Activated T-helper 1 cell treated with anti-CD3 and anti-CD28 coated beads, Interleukin-2, amount 50 U/mL, for 16 hours (primary cell): ENCODE data around the gene GMFB.

Experiments used
- DNase-seq, 2 donors: peaks; one replicate each; pipeline ENCODE4 v3.0.0-alpha.2; 2020; ENCODE audit warnings: low read depth in 1 of 2, low spot score in 1 of 2

Gene GMFB

DNA sequence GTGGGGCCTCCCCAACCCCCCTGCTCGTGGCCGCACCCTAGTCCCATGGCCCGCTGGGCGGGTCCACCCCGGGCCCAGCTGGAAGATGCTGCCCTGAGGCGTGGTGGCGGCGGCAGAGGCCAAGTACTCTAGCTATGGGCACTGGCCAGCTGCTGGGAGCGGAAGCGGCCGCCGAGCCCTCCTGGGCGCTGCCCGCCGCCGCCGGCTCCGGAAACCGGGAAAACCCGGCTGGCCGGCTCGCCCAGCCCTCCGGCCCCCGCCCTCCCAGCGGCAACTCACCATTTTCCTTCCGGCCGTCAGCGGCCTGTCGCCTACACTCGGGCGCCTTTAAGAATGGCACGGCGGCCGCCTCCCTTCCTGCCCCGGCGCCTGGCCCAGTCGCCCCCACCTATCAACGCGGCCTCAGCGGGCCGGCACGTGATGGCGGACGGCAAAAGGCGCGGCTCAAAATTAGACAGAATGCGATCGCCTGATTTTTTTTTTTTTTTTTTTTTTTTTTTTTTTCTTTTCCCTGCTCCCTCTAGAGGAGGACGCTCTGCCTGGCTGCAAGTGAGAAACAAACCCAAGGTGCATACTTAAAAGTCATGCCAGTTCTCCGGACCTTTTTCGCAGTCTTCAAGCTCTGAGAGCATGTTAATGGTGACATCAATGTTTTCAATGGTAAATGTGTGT is at the start of gene GMFB:
TSS of gene GMFB (minus strand) at position 335 of the 672 bp plus-strand sequence. CDS start at position 282, 53 bp downstream.
- DNase-seq = peak; percentile 82

DNA sequence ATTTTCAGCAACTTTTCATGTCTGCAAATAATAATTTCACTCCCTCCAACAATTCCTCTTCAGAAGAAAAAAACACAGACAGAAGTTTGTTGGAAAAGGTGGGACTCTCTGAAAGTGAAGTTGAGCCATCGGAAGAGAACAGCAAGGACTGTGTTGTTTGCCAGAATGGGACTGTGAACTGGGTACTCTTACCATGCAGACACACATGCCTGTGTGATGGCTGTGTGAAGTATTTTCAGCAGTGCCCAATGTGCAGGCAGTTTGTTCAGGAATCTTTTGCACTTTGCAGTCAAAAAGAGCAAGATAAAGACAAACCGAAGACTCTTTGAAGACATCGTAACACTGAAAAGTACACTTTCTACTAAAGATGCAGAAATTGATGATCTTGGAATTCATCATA is 49.3 kb upstream of the GMFB start:
- DNase-seq = no peak

DNA sequence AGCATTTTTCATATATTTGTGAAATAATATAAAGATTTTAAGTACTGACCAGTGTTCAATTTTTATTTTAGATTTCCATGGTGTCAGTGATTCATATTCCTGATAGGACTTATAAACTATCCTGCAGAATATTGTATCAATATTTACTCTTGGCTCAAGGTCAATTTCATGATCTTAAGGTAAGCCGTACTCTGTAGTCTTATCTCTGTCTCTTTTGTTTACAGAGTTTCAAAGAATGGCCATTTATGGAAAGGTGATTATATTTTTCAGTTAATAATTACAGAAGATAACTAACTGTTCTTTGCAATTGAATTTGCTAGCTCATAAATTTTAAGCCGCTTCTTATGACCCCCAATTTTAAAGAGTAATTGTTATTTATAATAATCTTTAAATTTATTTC is 48.9 kb upstream of the GMFB start:
- no peak for DNase-seq

DNA sequence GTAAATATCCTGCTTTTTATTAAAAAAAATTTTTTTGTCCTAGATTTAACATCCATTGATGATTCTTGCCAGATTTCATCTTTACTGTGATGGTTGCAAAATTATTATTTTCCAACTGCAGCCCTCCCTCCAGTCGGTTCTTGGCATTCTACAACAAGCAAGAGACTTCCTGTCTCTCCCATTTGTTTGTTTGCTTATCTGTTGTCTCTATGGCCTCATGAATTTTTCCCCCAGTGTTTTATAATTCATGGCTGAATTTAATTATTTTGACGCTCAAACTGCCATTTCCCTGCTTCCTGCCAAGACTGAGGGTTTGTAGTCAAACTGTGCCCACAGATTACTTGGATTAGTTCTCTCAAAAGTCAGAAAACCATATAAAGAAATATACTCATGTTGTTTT is 46.9 kb upstream of the GMFB start:
- DNase-seq = no peak

DNA sequence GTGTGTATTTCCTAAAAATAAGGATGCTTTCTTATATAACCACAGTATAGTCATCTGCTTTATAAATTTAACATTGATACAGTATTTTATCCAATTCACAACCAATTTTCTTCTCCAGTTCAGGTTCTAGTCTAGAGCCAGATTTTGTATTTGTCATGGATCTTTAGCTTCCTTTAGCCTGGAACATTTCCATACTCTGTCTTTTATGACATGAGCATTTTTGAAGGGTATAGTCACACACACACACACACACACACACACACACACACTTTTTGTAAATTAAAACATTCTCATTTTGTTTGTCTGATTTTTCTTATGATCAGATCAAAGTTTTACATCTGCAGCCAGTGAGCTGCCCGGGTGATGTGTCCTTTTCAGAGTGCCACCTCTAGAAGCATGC is 46.3 kb upstream of the GMFB start:
- no peak for DNase-seq

DNA sequence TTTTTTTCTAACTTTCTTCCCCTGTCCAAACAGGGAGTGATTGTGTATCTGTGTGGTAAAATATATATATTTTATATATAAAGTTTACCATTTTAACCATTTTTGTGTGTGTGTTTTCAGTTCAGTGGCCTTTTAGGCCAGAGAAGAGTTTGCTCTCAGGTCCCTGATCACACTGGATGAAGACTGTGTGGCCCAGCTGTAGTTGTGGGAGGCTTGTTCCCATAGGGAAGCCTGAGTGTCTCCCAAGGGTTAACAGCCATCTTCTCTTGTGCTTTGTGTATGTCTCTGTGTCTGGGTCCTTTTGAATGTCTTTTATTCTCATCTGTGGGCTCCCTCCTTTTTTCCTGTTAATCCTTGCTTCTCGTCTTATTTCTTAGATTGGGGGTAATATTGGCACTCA is 44.3 kb upstream of the GMFB start:
- DNase-seq = no peak

DNA sequence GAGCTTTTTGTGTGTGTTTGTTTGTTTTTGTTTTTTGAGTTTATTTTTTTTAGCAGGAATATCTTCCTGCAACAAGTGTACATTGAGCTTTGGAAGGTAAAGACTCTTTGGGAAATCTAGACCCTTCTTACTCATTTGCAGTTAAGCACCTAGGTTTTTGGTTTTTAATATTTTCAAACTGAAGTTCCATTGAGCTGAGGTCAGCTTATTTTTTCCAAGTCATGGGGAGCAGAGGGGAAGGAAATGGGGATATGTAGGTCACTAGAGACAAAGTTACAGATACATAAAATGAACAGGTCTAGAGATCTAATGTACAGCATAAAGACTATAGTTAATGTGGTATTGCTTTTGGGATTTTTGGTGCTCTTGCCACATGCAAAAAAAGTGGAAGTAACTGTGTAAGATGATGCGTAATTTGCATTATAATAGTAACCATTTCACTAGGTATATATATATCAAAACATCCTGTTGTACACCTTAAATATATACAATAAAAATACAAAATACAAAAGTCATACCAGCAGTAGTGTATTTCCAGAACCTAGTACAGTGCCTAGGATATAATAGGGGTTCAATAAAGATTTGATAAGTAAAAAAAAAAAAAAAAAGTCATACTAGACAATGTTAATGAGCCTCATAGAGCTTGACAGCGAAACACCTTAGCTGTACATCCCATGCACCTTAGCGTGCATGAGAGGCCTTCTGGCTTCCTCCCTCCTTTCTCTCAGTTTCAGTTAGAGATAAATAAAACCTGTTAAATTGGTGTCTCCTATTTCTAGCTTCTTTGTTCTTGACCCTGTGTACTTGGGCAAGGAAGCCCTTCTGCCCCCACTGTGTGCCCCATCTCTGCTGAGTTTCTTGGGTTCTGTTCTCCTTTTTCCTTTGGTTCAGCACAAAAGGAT is 43.6 kb upstream of the GMFB start:
- no peak for DNase-seq

DNA sequence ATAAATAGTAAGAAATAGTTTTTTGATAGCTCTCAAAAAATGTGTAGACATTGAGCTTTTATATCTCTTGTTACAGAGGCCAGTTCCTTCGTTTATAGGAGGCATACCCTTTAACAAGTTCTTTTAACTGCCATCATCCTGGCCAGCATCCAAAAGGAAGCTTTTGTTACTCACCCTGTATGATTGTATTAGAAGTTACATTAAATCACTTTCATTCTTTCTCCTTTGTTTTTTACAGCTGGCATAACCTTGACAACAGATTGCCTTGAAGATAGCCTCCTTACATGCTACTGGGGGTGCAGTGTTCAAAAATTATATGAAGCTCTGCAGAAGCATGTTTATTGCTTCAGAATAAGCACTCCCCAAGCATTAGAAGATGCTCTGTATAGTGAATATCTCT is 41.0 kb upstream of the GMFB start:
- DNase-seq = no peak

DNA sequence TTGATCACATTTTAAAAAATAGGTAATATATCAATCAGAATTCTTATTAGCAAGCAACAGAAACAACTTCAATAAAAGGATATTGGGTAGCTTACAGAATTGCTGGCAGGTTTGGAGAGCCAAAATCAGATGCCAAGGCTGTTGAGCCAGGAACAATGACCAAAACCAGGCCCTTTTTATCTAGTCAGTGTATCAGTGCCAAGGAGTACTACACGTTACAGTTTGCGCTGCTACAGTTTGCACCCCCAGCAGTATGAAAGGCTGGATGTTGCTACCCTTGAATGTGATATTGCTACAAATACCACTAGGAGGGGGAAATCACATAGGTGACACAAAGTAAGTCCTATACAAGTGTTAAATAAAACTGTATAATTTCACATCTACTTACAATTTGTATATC is 40.2 kb upstream of the GMFB start:
- DNase-seq = no peak

DNA sequence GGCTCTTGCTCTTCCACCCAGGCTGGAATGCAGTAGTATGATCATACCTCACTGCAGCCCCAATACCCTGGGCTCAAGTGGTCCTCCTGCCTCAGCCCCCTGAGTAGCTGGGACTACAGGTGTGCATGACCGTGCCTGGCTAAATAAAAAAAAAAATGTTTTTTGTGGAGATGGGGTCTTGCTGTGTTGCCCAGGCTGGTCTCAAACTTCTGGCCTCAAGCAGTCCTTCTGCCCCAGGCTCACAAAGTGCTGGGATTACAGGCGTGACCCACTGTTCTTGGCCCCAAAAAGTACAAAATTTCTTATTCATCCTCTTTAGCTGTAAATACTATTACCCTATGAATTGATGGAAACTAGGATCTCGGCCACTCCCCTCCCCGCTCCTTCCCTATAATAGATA is 35.6 kb upstream of the GMFB start:
- no peak for DNase-seq

DNA sequence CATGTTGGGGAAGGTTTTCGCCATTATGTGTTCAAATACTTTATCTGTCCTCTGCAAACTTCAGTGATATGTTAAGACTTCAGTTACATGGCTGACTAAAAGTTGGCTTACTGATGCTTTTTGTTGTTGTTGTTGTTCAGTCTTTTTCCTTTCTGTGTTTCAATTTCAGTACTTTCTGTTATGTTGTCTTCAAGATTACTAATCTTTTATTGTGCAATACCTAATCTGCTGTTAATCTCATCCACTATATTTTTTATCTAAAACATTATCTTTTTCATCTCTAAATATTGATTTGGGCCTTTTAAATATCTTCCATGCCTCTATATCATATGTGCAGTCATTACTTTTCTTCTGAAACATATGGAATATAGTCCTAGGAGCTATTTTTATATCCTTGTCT is 27.9 kb upstream of the GMFB start:
- DNase-seq = no peak

DNA sequence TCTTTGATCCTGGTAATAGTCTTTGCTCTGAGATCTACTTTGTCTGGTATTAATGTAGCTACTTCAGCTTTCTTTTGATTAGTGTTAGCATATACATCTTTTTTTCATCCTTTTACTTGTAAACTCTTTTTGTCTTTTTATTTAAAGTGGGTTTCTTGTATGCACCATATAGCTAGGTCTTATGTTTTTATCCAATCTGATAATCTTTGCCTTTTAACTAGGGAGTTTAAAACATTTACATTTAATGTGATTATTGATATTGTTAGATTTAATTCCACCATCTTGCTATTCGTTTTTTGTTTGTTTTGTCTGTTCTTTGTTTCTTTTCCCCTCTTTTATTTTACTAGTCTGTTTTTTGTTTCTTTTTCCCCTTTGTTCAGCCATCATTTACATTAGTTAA is 26.9 kb upstream of the GMFB start:
- DNase-seq = no peak

DNA sequence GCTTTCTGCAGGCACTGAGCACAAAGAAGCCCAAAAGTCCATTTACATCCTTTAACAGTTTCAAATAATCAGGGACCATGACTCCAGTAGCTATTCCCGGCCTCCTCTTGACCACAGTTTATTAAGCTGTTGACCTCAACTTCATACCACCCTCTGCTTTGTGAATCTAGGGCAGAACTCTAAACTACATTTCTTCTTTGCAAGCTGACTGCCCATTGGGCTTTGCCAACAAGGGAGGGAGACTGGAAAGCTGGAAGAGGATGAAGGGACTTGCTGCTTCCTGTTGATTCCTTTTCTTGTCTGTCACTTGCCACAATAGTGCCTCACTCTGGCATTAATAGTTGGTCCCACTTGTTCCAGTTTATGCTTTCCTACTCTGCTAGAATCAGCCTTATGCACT is 23.6 kb upstream of the GMFB start:
- no peak for DNase-seq

DNA sequence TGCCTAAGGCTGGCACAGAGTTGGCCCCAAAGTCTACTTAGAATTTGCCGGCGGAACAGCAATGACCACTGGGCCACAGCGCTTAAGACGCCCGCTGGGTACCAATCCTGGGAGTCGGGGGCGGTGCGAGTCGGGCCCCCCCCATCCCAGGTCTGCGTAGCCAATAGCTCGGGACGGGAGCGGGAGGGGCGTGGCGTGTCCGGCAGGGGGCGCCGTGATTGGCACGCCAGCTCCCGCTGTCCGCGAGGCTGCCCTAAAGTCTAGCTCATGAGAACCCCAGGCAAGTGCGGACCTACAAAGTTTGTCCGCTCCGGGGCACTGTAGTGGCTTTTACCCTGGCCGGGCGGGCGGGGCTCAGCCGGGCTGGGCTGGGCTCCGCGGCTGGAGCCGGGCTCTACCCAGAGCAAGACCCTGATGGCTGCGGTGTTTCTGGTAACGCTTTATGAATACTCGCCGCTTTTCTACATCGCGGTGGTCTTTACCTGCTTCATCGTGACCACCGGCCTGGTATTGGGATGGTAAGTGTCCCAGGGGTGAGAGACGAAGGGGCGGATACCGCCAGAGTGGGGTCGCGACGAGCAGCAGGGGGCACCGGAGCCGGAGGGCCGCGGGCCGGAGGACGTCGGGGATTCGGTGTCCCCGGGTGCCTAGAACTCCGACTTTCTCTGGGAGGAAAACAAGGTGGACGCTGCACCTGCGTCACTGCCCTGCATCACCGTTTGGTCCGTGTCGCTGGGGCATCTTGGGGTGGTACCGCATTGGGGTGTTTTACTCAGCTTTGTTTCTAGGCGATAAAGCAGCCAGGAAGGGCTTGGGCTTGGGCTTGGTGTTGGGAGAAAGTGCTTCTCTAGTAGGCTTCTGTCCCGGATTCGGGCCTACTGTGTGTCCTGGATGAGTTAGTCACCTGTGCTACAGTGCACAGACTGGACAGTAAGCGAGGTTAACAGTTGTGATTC is 21.0 kb upstream of the GMFB start, which contains the start of gene CGRRF1:
TSS of gene CGRRF1 (plus strand) at position 361 of the 956 bp plus-strand sequence. CDS start at position 415, 54 bp downstream.
- DNase-seq = peak; percentile 92 to 95

DNA sequence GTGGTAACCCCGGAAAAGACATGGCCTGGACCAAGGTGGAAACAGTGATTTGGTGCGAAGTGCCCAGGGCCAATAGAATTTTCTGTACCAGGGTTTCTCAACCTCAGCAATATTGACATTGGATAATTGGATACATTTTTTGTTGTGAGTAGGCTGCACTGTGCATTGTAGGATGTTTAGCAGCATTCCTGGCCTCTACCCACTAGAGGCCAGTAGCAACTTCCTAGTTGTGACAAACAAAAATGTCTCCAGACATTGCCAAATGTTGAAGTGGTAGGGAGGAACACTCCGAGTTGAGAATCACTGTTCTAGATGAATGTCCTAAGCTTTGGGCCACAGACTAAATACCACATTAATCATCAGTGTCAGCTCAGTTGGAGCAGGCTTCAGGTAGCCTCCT is 14.7 kb upstream of the GMFB start:
- DNase-seq = no peak

DNA sequence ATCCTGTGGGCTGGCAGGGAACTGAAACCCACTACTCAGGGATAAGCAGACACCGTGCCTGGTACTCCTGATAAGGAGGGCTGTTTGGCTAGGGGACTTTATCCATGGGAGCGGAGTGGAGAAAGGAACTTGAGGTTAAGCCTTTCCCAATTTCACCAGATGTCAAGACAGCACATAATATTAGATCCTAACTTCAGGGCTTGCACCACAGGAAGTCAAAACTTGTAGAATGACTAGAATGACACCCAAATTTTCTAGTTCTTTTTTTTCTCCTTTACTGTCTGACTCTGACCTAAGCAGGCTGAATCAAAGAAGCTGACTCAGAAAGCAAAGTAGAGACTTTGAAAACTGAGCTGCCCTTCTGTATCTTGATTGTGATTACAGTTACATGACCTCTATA is 13.8 kb upstream of the GMFB start:
- no peak for DNase-seq

DNA sequence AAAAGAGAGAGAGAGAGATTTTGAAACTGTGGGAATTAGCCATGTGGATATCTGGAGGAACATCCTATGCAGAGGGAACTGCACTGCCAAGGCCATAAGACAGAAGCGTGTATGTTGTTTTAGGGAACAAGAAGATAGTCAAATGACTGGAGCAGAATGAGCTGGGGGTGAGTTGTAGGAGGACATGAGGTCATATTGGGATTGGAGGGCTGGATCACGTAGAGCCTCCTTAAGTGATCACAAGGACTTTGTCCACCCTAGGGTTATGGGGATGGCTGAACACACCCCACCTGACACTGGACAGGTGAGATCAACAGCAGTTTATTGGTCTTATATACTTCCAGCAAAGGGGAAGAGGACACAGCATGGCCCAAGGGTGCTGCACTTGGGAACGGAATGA is 12.7 kb upstream of the GMFB start:
- DNase-seq = no peak

DNA sequence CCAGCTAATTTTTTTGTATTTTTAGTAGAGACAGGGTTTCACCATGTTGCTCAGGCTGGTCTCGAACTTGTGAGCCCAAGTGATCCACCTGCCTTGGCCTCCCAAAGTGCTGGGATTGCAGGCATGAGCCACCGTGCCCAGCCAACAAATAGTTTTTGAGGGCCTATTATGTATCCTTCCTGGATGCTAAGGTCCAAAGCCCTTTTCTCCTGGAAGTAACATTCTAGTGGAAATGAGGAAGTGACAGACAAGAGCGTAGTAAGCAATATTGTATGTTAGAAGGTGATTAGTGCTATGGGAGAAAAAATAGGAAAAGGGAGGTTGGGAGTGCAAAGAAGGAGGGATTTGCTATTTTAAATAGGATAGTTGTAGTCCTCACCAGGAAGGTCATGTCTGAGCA is 12.0 kb upstream of the GMFB start:
- DNase-seq = no peak

DNA sequence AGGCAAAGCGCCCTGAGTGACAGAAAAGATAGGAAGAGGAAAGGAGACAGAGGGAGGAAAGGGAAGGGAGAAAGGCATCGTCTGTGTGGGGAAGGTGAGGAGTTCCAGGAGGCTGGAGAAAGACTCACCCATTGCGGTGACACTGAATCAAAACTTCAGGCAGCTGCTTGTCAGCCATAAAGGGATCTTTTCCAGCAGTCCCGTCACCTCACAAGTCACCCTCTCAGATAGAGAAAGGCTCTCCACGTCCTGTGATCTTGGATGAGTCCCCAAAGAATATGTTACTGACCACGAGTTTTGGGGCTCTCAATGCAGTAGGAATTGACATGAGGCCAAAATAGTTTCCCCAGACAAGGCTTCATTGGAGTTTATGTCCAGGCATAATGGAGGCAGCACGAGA is 9.8 kb upstream of the GMFB start:
- no peak for DNase-seq

DNA sequence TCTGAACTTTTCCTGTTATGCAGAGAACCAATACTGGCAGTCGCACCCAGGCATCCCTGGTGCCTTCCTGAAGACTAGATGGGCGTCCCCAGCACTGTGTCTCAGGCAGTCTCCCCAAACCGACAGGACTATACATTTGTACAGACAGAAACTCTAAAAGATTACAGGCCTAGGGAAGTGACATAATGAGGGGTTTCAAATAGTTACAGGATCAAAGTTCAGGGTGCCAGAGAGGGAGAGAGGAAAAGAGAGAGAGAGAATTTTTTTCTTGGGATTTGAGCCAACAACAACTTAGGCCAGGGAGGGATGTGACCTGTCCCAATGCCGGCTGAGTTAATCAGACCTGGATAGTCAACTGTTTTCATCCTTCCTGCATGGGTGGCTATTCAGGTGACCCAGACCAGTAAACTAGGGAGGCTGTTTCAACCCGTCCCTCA is 9.3 kb upstream of the GMFB start:
- no peak for DNase-seq

DNA sequence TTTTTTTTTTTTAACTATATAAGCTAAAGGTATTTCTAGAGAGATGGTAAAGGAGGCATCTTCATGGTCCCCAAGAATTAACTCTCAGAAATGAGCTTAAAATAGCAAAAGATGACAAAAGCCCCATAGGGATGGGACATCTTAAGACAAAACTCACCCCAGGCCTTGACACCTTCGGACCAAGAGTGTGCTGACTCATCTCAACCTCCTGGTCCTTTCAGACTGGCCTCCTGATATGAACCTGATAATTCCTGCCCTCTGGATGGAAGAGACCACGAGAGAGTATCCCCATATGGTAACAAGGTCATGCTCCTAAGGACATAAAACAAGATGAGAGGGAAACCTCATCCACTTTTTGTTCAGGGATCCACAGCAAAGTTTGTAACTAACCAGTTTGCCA is 8.4 kb upstream of the GMFB start:
- no peak for DNase-seq
